ENCODE measurements around the gene MMP24. TPM values are rescaled to one million over a fixed set of nuclear protein-coding genes. Genes with fewer than 3 reads are reported as not detected.

Gene MMP24
- polyA plus RNA-seq, 2 donors, result 0.10 to 0.12 TPM

GRCh38 chr20:35238735-35239134 lies 12.2 kb downstream of the MMP24 start:
- no peaks in the 10 kb centered on the region for H3K27me3 ChIP-seq (ENCODE audit: control insufficient read depth in 1 of 2, insufficient read depth in 2 of 2, low read length in 2 of 2)
- H3K27ac ChIP-seq (ENCODE audit: low read depth in 2 of 2, low read length in 1 of 2), result no peak overlapping the region
- H3K9me3 ChIP-seq (ENCODE audit: control insufficient read depth in 2 of 2, insufficient read depth in 1 of 2, low read depth in 1 of 2, low read length in 1 of 2), result no peaks in the 10 kb centered on the region
- no peak overlapping the region for H3K4me3 ChIP-seq (ENCODE audit: low read depth in 1 of 2, low read length in 2 of 2)
- WGBS, 2 donors, result 86 to 93% methylated on average over 5 of the region's 5 CpGs
- no peaks in the 10 kb centered on the region for H3K36me3 ChIP-seq (ENCODE audit: control insufficient read depth in 2 of 2, insufficient read depth in 2 of 2, low read length in 1 of 2)
- no peaks in the 10 kb centered on the region for H3K4me1 ChIP-seq (ENCODE audit: control insufficient read depth in 2 of 2, insufficient read depth in 2 of 2, low read length in 1 of 2)

GRCh38 chr20:35240083-35240810 lies 13.8 kb downstream of the MMP24 start:
- Histone ChIP-seq H3K27me3 (ENCODE audit: control insufficient read depth in 1 of 2, insufficient read depth in 2 of 2, low read length in 2 of 2) (no peaks in the 10 kb centered on the region), H3K4me1 (ENCODE audit: control insufficient read depth in 2 of 2, insufficient read depth in 2 of 2, low read length in 1 of 2) (no peaks in the 10 kb centered on the region), H3K36me3 (ENCODE audit: control insufficient read depth in 2 of 2, insufficient read depth in 2 of 2, low read length in 1 of 2) (no peaks in the 10 kb centered on the region), H3K27ac (ENCODE audit: low read depth in 2 of 2, low read length in 1 of 2) (no peak overlapping the region), H3K9me3 (ENCODE audit: control insufficient read depth in 2 of 2, insufficient read depth in 1 of 2, low read depth in 1 of 2, low read length in 1 of 2) (no peaks in the 10 kb centered on the region), H3K4me3 (ENCODE audit: low read depth in 1 of 2, low read length in 2 of 2) (no peak overlapping the region)
- WGBS, 2 donors, result 69 to 76% methylated on average over 5 of the region's 5 CpGs

GRCh38 chr20:35240811-35241293 lies 14.4 kb downstream of the MMP24 start:
- no peaks in the 10 kb centered on the region for H3K36me3 ChIP-seq (ENCODE audit: control insufficient read depth in 2 of 2, insufficient read depth in 2 of 2, low read length in 1 of 2)
- WGBS, 2 donors, result 79 to 87% methylated on average over 2 of the region's 2 CpGs
- H3K9me3 ChIP-seq (ENCODE audit: control insufficient read depth in 2 of 2, insufficient read depth in 1 of 2, low read depth in 1 of 2, low read length in 1 of 2), result no peaks in the 10 kb centered on the region
- no peak overlapping the region for H3K27ac ChIP-seq (ENCODE audit: low read depth in 2 of 2, low read length in 1 of 2)
- no peak overlapping the region for H3K4me3 ChIP-seq (ENCODE audit: low read depth in 1 of 2, low read length in 2 of 2)
- no peaks in the 10 kb centered on the region for H3K27me3 ChIP-seq (ENCODE audit: control insufficient read depth in 1 of 2, insufficient read depth in 2 of 2, low read length in 2 of 2)
- H3K4me1 ChIP-seq (ENCODE audit: control insufficient read depth in 2 of 2, insufficient read depth in 2 of 2, low read length in 1 of 2), result no peaks in the 10 kb centered on the region

GRCh38 chr20:35243317-35243716 lies 16.8 kb downstream of the MMP24 start:
- Histone ChIP-seq H3K4me3 (ENCODE audit: low read depth in 1 of 2, low read length in 2 of 2) (no peak overlapping the region), H3K27ac (ENCODE audit: low read depth in 2 of 2, low read length in 1 of 2) (no peak overlapping the region), H3K27me3 (ENCODE audit: control insufficient read depth in 1 of 2, insufficient read depth in 2 of 2, low read length in 2 of 2) (no peaks in the 10 kb centered on the region), H3K36me3 (ENCODE audit: control insufficient read depth in 2 of 2, insufficient read depth in 2 of 2, low read length in 1 of 2) (no peaks in the 10 kb centered on the region), H3K4me1 (ENCODE audit: control insufficient read depth in 2 of 2, insufficient read depth in 2 of 2, low read length in 1 of 2) (no peaks in the 10 kb centered on the region), H3K9me3 (ENCODE audit: control insufficient read depth in 2 of 2, insufficient read depth in 1 of 2, low read depth in 1 of 2, low read length in 1 of 2) (no peaks in the 10 kb centered on the region)
- WGBS, 2 donors, result 64 to 70% methylated on average over 2 of the region's 2 CpGs

DNA sequence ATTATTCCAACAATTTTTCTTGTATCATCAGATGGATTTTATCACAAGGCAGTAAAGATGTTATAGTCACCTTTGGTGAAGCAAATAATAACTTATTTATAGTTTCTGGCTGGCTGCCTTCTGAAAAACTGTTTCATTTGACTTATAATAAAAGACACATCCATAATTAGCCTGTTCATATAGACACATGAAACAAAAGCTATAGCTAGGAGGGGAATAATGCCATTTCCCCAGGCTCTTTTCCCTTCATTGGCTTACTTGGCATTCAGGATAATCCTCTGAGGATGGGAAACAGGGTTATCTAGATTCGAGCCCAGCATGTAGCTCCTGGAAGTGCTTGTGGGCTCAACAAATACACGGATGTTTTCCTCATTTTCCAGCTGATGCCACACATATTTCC lies 17.5 kb downstream of the MMP24 start:
- H3K36me3 ChIP-seq (ENCODE audit: control insufficient read depth in 2 of 2, insufficient read depth in 2 of 2, low read length in 1 of 2), result no peaks in the 10 kb centered on the region
- no peaks in the 10 kb centered on the region for H3K4me1 ChIP-seq (ENCODE audit: control insufficient read depth in 2 of 2, insufficient read depth in 2 of 2, low read length in 1 of 2)
- WGBS, 2 donors, result 51% methylated on average over 2 of the region's 2 CpGs

GRCh38 chr20:35246723-35247122 lies 20.2 kb downstream of the MMP24 start:
- no peak overlapping the region for H3K4me3 ChIP-seq (ENCODE audit: low read depth in 1 of 2, low read length in 2 of 2)
- no peak overlapping the region for H3K27ac ChIP-seq (ENCODE audit: low read depth in 2 of 2, low read length in 1 of 2)
- H3K36me3 ChIP-seq (ENCODE audit: control insufficient read depth in 2 of 2, insufficient read depth in 2 of 2, low read length in 1 of 2), result no peaks in the 10 kb centered on the region
- WGBS, 2 donors, result 93 to 94% methylated on average over 12 of the region's 12 CpGs
- no peaks in the 10 kb centered on the region for H3K4me1 ChIP-seq (ENCODE audit: control insufficient read depth in 2 of 2, insufficient read depth in 2 of 2, low read length in 1 of 2)
- no peaks in the 10 kb centered on the region for H3K27me3 ChIP-seq (ENCODE audit: control insufficient read depth in 1 of 2, insufficient read depth in 2 of 2, low read length in 2 of 2)
- H3K9me3 ChIP-seq (ENCODE audit: control insufficient read depth in 2 of 2, insufficient read depth in 1 of 2, low read depth in 1 of 2, low read length in 1 of 2), result no peaks in the 10 kb centered on the region

More for the DNA sequence above, 17.5 kb downstream of the MMP24 start:
- H3K27me3 ChIP-seq (ENCODE audit: control insufficient read depth in 1 of 2, insufficient read depth in 2 of 2, low read length in 2 of 2), result no peaks in the 10 kb centered on the region
- no peaks in the 10 kb centered on the region for H3K9me3 ChIP-seq (ENCODE audit: control insufficient read depth in 2 of 2, insufficient read depth in 1 of 2, low read depth in 1 of 2, low read length in 1 of 2)
- no peak overlapping the region for H3K4me3 ChIP-seq (ENCODE audit: low read depth in 1 of 2, low read length in 2 of 2)
- no peak overlapping the region for H3K27ac ChIP-seq (ENCODE audit: low read depth in 2 of 2, low read length in 1 of 2)

DNA sequence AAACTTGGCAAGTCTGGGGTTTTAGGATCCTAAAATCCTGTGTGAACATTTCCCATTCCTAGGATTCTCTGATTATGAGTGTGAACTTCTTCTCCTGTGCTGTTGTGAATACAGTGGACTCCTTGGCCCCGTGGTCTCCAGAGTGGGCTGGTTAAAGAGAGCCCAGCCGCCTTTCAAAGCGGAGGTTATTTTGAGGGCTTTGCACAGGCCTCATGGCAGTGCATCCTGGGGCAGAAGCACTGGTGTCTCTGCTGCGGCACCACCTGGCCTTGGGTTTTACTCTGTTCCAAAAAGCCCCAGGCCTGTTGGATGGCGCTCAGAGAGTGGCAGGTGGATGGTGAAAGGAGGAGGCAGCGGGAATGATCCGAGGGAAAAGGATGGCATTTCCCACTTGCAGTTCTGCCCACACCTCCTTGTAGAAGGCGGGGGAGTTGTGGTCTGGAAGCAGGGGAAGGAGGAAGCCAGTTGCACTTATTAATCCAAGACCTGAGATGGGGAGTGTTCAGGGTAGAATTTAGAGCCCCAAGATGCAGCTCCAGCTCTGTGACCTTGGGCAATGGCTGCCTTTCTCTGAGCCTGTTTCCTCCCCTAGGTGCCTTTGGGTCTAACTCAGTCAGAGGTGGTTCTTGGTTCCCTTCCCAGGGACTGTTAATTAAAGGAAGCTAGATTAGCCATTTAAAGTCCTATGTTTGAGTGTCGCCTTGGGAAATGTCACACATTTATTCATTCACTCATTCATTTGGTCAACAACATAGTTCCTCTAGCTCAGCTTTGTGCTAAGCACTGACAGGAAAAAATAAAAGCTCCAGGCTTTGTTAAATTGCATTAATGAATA lies 22.4 kb downstream of the MMP24 start:
- 74 to 79% methylated on average over 9 of the region's 9 CpGs for WGBS, 2 donors

GRCh38 chr20:35251613-35251940 lies 25.1 kb downstream of the MMP24 start:
- 89 to 95% methylated on average over 2 of the region's 2 CpGs for WGBS, 2 donors
- no peak overlapping the region for H3K4me3 ChIP-seq (ENCODE audit: low read depth in 1 of 2, low read length in 2 of 2)
- no peaks in the 10 kb centered on the region for H3K9me3 ChIP-seq (ENCODE audit: control insufficient read depth in 2 of 2, insufficient read depth in 1 of 2, low read depth in 1 of 2, low read length in 1 of 2)
- no peaks in the 10 kb centered on the region for H3K4me1 ChIP-seq (ENCODE audit: control insufficient read depth in 2 of 2, insufficient read depth in 2 of 2, low read length in 1 of 2)
- H3K27me3 ChIP-seq (ENCODE audit: control insufficient read depth in 1 of 2, insufficient read depth in 2 of 2, low read length in 2 of 2), result no peaks in the 10 kb centered on the region
- H3K36me3 ChIP-seq (ENCODE audit: control insufficient read depth in 2 of 2, insufficient read depth in 2 of 2, low read length in 1 of 2), result no peaks in the 10 kb centered on the region
- H3K27ac ChIP-seq (ENCODE audit: low read depth in 2 of 2, low read length in 1 of 2), result no peak overlapping the region

More for the DNA sequence above, 22.4 kb downstream of the MMP24 start:
- no peaks in the 10 kb centered on the region for H3K4me1 ChIP-seq (ENCODE audit: control insufficient read depth in 2 of 2, insufficient read depth in 2 of 2, low read length in 1 of 2)
- no peak overlapping the region for H3K4me3 ChIP-seq (ENCODE audit: low read depth in 1 of 2, low read length in 2 of 2)
- no peaks in the 10 kb centered on the region for H3K9me3 ChIP-seq (ENCODE audit: control insufficient read depth in 2 of 2, insufficient read depth in 1 of 2, low read depth in 1 of 2, low read length in 1 of 2)
- H3K27me3 ChIP-seq (ENCODE audit: control insufficient read depth in 1 of 2, insufficient read depth in 2 of 2, low read length in 2 of 2), result no peaks in the 10 kb centered on the region
- no peak overlapping the region for H3K27ac ChIP-seq (ENCODE audit: low read depth in 2 of 2, low read length in 1 of 2)
- H3K36me3 ChIP-seq (ENCODE audit: control insufficient read depth in 2 of 2, insufficient read depth in 2 of 2, low read length in 1 of 2), result no peaks in the 10 kb centered on the region

DNA sequence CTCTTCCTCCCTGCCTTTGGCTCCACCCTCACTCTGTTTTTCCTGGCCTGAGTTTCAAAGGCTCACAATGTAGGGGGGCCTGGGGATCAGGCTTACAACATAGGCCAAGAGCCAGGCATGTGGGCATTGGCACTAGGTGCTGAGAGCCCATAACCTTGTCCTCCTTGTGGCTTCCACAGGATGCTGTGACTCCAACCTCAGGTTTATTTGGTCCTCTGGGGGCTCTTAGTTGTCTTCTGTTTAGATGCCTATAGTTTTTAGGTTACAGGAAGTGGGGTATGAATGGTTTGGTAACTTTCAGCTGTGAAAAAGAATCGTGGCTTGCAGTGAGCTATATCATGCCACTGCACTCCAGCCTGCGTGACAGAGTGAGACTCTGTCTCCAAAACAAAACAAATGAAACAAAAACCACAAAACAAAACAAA lies 25.6 kb downstream of the MMP24 start:
- Histone ChIP-seq H3K27me3 (ENCODE audit: control insufficient read depth in 1 of 2, insufficient read depth in 2 of 2, low read length in 2 of 2) (no peaks in the 10 kb centered on the region), H3K4me1 (ENCODE audit: control insufficient read depth in 2 of 2, insufficient read depth in 2 of 2, low read length in 1 of 2) (no peaks in the 10 kb centered on the region), H3K4me3 (ENCODE audit: low read depth in 1 of 2, low read length in 2 of 2) (no peak overlapping the region), H3K27ac (ENCODE audit: low read depth in 2 of 2, low read length in 1 of 2) (no peak overlapping the region), H3K36me3 (ENCODE audit: control insufficient read depth in 2 of 2, insufficient read depth in 2 of 2, low read length in 1 of 2) (no peaks in the 10 kb centered on the region), H3K9me3 (ENCODE audit: control insufficient read depth in 2 of 2, insufficient read depth in 1 of 2, low read depth in 1 of 2, low read length in 1 of 2) (no peaks in the 10 kb centered on the region)
- WGBS, 2 donors, result 41 to 50% methylated on average over 2 of the region's 2 CpGs

All from esophagus (tissue), 2 donors.